Measurements from ENCODE around the gene MRPL42. TPM values are rescaled to one million over a fixed set of nuclear protein-coding genes. Genes with fewer than 3 reads are reported as not detected.
"Not testable (repeated sequence)": the region's sequence is repeated elsewhere in the genome, so short reads cannot be mapped to it uniquely, and the experiment has no call there.

Gene MRPL42
- total RNA-seq, 2 donors from 2014 or later = 91.1 to 131 TPM

GRCh38 chr12:93494096-93494495 is 26.8 kb downstream of the MRPL42 start:
- peaks cover 52% of the 10 kb centered on the region for H3K36me3 Mint-ChIP-seq (ENCODE audit: low read depth)
- H3K4me3 Mint-ChIP-seq = no peak overlapping the region
- no peak overlapping the region for H3K9ac ChIP-seq (ENCODE audit: extremely low read depth, low read length, poor library complexity, severe bottlenecking)
- H3K9me3 ChIP-seq (ENCODE audit: control insufficient read depth, low read length) = no peaks in the 10 kb centered on the region
- no peak overlapping the region for H3K27ac Mint-ChIP-seq
- H3K27ac ChIP-seq (ENCODE audit: low read depth, low read length) = no peak overlapping the region
- H3K4me1 Mint-ChIP-seq = no peaks in the 10 kb centered on the region
- no peaks in the 10 kb centered on the region for H3K27me3 ChIP-seq (ENCODE audit: control insufficient read depth, insufficient read depth, low read length, poor library complexity, severe bottlenecking)
- no peak for TF ChIP-seq CTCF (conservative IDR thresholded peaks at IDR 0.05)
- no peak for DNase-seq
- no peaks in the 10 kb centered on the region for H3K4me1 ChIP-seq (ENCODE audit: control insufficient read depth, insufficient read depth, low read length)
- peaks cover 60% of the 10 kb centered on the region for H3K36me3 ChIP-seq (ENCODE audit: control insufficient read depth, insufficient read depth, low read length)
- H3K27me3 Mint-ChIP-seq (ENCODE audit: insufficient read depth) = no peaks in the 10 kb centered on the region
- no peaks in the 10 kb centered on the region for H3K9me3 Mint-ChIP-seq
- H3K4me3 ChIP-seq (ENCODE audit: low read length) = no peak overlapping the region
- 97 to 100% methylated on average over 3 of the region's 3 CpGs for WGBS, 2 experiments (ENCODE audit: insufficient coverage in 1 of 2, insufficient read length in 1 of 2)

DNA sequence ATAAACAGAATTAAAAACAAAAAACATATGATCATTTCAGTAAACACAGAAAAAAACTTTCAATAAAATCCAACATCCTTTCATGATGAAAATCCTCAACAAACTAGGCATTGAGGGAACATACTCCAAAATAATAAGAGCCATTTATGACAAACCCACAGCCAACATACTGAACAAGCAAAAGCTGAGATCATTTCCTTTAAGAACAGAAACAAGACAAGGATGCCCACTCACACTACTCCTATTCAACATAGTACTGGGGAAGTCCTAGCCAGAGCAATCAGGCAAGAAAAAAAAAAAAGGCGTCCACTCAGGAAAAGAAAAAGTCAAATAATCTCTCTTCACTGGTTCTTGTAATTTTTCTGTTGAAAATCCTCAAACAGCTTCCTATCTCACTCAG is 30.1 kb downstream of the MRPL42 start:
- TF ChIP-seq CTCF (conservative IDR thresholded peaks at IDR 0.05) = no peak
- Mint-ChIP-seq H3K36me3 (ENCODE audit: low read depth) (peaks cover 38% of the 10 kb centered on the region), H3K4me3 (no peak overlapping the region), H3K9me3 (no peaks in the 10 kb centered on the region), H3K27ac (no peak overlapping the region), H3K27me3 (ENCODE audit: insufficient read depth) (no peaks in the 10 kb centered on the region), H3K4me1 (no peaks in the 10 kb centered on the region)
- no peak overlapping the region for H3K4me3 ChIP-seq (ENCODE audit: low read length)
- H3K27me3 ChIP-seq (ENCODE audit: control insufficient read depth, insufficient read depth, low read length, poor library complexity, severe bottlenecking) = no peaks in the 10 kb centered on the region
- 80% methylated on average over 1 of the region's 1 CpG; no CpG with 5 or more reads in 1 of the 2 experiments for WGBS, 2 experiments (ENCODE audit: insufficient coverage in 1 of 2, insufficient read length in 1 of 2)
- DNase-seq = no peak
- H3K4me1 ChIP-seq (ENCODE audit: control insufficient read depth, insufficient read depth, low read length) = no peaks in the 10 kb centered on the region
- H3K36me3 ChIP-seq (ENCODE audit: control insufficient read depth, insufficient read depth, low read length) = peaks cover 50% of the 10 kb centered on the region
- H3K9me3 ChIP-seq (ENCODE audit: control insufficient read depth, low read length) = no peaks in the 10 kb centered on the region
- H3K9ac ChIP-seq (ENCODE audit: extremely low read depth, low read length, poor library complexity, severe bottlenecking) = no peak overlapping the region
- no peak overlapping the region for H3K27ac ChIP-seq (ENCODE audit: low read depth, low read length)

- not testable (repeated sequence) for H3K27me3 Mint-ChIP-seq (ENCODE audit: insufficient read depth); H3K4me1 ChIP-seq (ENCODE audit: control insufficient read depth, insufficient read depth, low read length); H3K9me3 Mint-ChIP-seq; H3K4me3 Mint-ChIP-seq; H3K27me3 ChIP-seq (ENCODE audit: control insufficient read depth, insufficient read depth, low read length, poor library complexity, severe bottlenecking); H3K4me3 ChIP-seq (ENCODE audit: low read length); H3K9ac ChIP-seq (ENCODE audit: extremely low read depth, low read length, poor library complexity, severe bottlenecking); H3K27ac ChIP-seq (ENCODE audit: low read depth, low read length); H3K9me3 ChIP-seq (ENCODE audit: control insufficient read depth, low read length); H3K27ac Mint-ChIP-seq; H3K4me1 Mint-ChIP-seq; DNase-seq
- peaks cover 45% of the 10 kb centered on the region for H3K36me3 Mint-ChIP-seq (ENCODE audit: low read depth)
- peaks cover 58% of the 10 kb centered on the region for H3K36me3 ChIP-seq (ENCODE audit: control insufficient read depth, insufficient read depth, low read length)
- WGBS, 2 experiments (ENCODE audit: insufficient coverage in 1 of 2, insufficient read length in 1 of 2) = no CpG with 5 or more reads among the region's 1 CpG
Measured at GRCh38 chr12:93498813-93499212, 31.5 kb downstream of the MRPL42 start.

- H3K27me3 ChIP-seq (ENCODE audit: control insufficient read depth, insufficient read depth, low read length, poor library complexity, severe bottlenecking) = no peaks in the 10 kb centered on the region
- H3K4me1 ChIP-seq (ENCODE audit: control insufficient read depth, insufficient read depth, low read length) = no peaks in the 10 kb centered on the region
- WGBS, 2 experiments (ENCODE audit: insufficient coverage in 1 of 2, insufficient read length in 1 of 2) = 86% methylated on average over 1 of the region's 1 CpG
- no peak overlapping the region for H3K27ac ChIP-seq (ENCODE audit: low read depth, low read length)
- no peak overlapping the region for H3K4me3 Mint-ChIP-seq
- no peaks in the 10 kb centered on the region for H3K9me3 ChIP-seq (ENCODE audit: control insufficient read depth, low read length)
- H3K27me3 Mint-ChIP-seq (ENCODE audit: insufficient read depth) = no peaks in the 10 kb centered on the region
- no peak overlapping the region for H3K4me3 ChIP-seq (ENCODE audit: low read length)
- H3K36me3 ChIP-seq (ENCODE audit: control insufficient read depth, insufficient read depth, low read length) = peaks cover 59% of the 10 kb centered on the region
- H3K36me3 Mint-ChIP-seq (ENCODE audit: low read depth) = peaks cover 41% of the 10 kb centered on the region
- no peak overlapping the region for H3K9ac ChIP-seq (ENCODE audit: extremely low read depth, low read length, poor library complexity, severe bottlenecking)
- no peak overlapping the region for H3K27ac Mint-ChIP-seq
- no peak for TF ChIP-seq CTCF (conservative IDR thresholded peaks at IDR 0.05)
- H3K4me1 Mint-ChIP-seq = no peaks in the 10 kb centered on the region
- DNase-seq = no peak
- H3K9me3 Mint-ChIP-seq = no peaks in the 10 kb centered on the region
Measured at GRCh38 chr12:93500201-93500600, 32.9 kb downstream of the MRPL42 start.
